HepG2 (cell line): ENCODE measurements around the gene PTH1R. TPM values are rescaled to one million over a fixed set of nuclear protein-coding genes. Genes with fewer than 3 reads are reported as not detected.

ENCODE experiments used
- BHLHE40 ChIP-seq: IDR thresholded peaks from 2 replicates; pipeline ENCODE4 v1.6.1; 2011; ENCODE audit warnings: low read length, improper control_type of control experiment
- BRD4 ChIP-seq: sonication (generic); formaldehyde crosslinking; IDR thresholded peaks from 2 replicates; pipeline ENCODE4 v1.4.0; 2020; ENCODE audit warnings: missing genetic modification reagents
- CEBPB ChIP-seq: IDR thresholded peaks from 2 replicates; pipeline ENCODE4 v1.6.1; 2011; ENCODE audit warnings: low read depth, low read length, improper control_type of control experiment, borderline replicate concordance
- HNRNPL ChIP-seq: fragments of 200-400 bp; formaldehyde crosslinking; IDR thresholded peaks from 2 replicates; pipeline ENCODE4 v1.6.1; 2017; ENCODE audit warnings: mild to moderate bottlenecking, low read depth, low read length
- HOXA7 ChIP-seq: sonication (generic); formaldehyde crosslinking; IDR thresholded peaks from 2 replicates; pipeline ENCODE4 v1.8.1; 2022; ENCODE audit warnings: mild to moderate bottlenecking, missing genetic modification reagents, moderate library complexity
- KLF11 ChIP-seq: IDR thresholded peaks from 2 replicates; pipeline ENCODE4 v1.6.1; 2016; ENCODE audit warnings: missing compliant biosample characterization
- NR2F1 ChIP-seq, 2 experiments: fragments of 450-650 bp in 1 of 2; formaldehyde crosslinking in 1 of 2; IDR thresholded peaks; 2 replicates each; pipeline versions ENCODE4 v1.5.0 to v1.6.1; 2016 to 2020; ENCODE audit warnings: mild to moderate bottlenecking in 1 of 2, missing compliant biosample characterization in 1 of 2, missing genetic modification reagents in 1 of 2, moderate library complexity in 1 of 2
- RFX3 ChIP-seq: IDR thresholded peaks from 2 replicates; pipeline ENCODE4 v1.6.1; 2016; ENCODE audit warnings: missing biosample characterization, missing genetic modification reagents
- TEAD3 ChIP-seq: optimal IDR thresholded peaks from 2 replicates; pipeline ENCODE3; 2016; ENCODE audit warnings: borderline replicate concordance
- ZBTB7A ChIP-seq: sonication (generic); formaldehyde crosslinking; IDR thresholded peaks from 2 replicates; pipeline ENCODE4 v1.8.0; 2022; ENCODE audit warnings: mild to moderate bottlenecking, missing genetic modification reagents
- ZNF17 ChIP-seq: sonication (generic); formaldehyde crosslinking; IDR thresholded peaks from 2 replicates; pipeline ENCODE4 v1.5.0; 2020; ENCODE audit warnings: mild to moderate bottlenecking, missing genetic modification reagents
- ZNF205 ChIP-seq: IDR thresholded peaks from 2 replicates; pipeline ENCODE4 v1.6.1; 2018; ENCODE audit warnings: missing biosample characterization, missing genetic modification reagents
- ZNF484 ChIP-seq: sonication (generic); formaldehyde crosslinking; IDR thresholded peaks from 2 replicates; pipeline ENCODE4 v1.5.1; 2020; ENCODE audit warnings: mild to moderate bottlenecking, low read depth, missing genetic modification reagents, borderline replicate concordance
- ZNF530 ChIP-seq: sonication (generic); formaldehyde crosslinking; IDR thresholded peaks from 2 replicates; pipeline ENCODE4 v1.5.0; 2020; ENCODE audit warnings: low read depth, mild to moderate bottlenecking, missing genetic modification reagents
- ZNF652 ChIP-seq: IDR thresholded peaks from 2 replicates; pipeline ENCODE4 v1.6.1; 2016; ENCODE audit warnings: low read depth, borderline replicate concordance
- ZNF879 ChIP-seq: sonication (generic); formaldehyde crosslinking; IDR thresholded peaks from 2 replicates; pipeline ENCODE4 v1.8.1; 2023; ENCODE audit warnings: missing genetic modification reagents
- ZSCAN29 ChIP-seq: sonication (generic); formaldehyde crosslinking; conservative IDR thresholded peaks from 2 replicates; pipeline ENCODE4 v1.4.0; 2020; ENCODE audit warnings: mild to moderate bottlenecking, missing genetic modification reagents
- polyA plus RNA-seq, 8 experiments: library from polyadenylated mRNA; depleted of rRNA in 3 of 8; stranded (reverse) in 7 of 8; unstranded in 1 of 8; fragments of >200 nt; fragmentation: Illumina TruSeq in 4 of 8; extraction: Trizol in 4 of 8; gene quantifications; 2 replicates each; pipeline versions ENCODE4 v1.2.1 to v1.2.3, GENCODE V29; 2011 to 2016; ENCODE audit warnings: low read depth in 4 of 8, missing spikeins in 1 of 8, mixed read lengths in 1 of 8; ENCODE audit not compliant: insufficient read depth in 1 of 8
- total RNA-seq, 5 experiments: library from RNA; depleted of rRNA; stranded (reverse); fragments of >200 nt; fragmentation: Illumina TruSeq; extraction: Trizol; gene quantifications; 2 replicates each; pipeline ENCODE4 v1.2.3, GENCODE V29; 2016; ENCODE audit warnings: low read depth in 1 of 5
- TF ChIP-seq, protein P1 (sequence below): sonication (generic); formaldehyde crosslinking; conservative IDR thresholded peaks from 2 replicates; pipeline ENCODE4 v1.8.0; 2022; ENCODE audit warnings: missing genetic modification reagents
- TF ChIP-seq, protein P2 (sequence below): sonication (generic); formaldehyde crosslinking; IDR thresholded peaks from 2 replicates; pipeline ENCODE4 v1.8.0; 2022; ENCODE audit warnings: mild to moderate bottlenecking, missing genetic modification reagents, borderline replicate concordance
- TF ChIP-seq, protein P3 (sequence below): sonication (generic); formaldehyde crosslinking; IDR thresholded peaks from 2 replicates; pipeline ENCODE4 v1.4.0; 2020; ENCODE audit warnings: low read depth, missing genetic modification reagents

PTH1R gene
- total and polyA plus RNA-seq, 2 of the 13 experiments (the other 11 are each of a cell fraction or from before 2014, with no cell fraction given), result not detected

DNA sequence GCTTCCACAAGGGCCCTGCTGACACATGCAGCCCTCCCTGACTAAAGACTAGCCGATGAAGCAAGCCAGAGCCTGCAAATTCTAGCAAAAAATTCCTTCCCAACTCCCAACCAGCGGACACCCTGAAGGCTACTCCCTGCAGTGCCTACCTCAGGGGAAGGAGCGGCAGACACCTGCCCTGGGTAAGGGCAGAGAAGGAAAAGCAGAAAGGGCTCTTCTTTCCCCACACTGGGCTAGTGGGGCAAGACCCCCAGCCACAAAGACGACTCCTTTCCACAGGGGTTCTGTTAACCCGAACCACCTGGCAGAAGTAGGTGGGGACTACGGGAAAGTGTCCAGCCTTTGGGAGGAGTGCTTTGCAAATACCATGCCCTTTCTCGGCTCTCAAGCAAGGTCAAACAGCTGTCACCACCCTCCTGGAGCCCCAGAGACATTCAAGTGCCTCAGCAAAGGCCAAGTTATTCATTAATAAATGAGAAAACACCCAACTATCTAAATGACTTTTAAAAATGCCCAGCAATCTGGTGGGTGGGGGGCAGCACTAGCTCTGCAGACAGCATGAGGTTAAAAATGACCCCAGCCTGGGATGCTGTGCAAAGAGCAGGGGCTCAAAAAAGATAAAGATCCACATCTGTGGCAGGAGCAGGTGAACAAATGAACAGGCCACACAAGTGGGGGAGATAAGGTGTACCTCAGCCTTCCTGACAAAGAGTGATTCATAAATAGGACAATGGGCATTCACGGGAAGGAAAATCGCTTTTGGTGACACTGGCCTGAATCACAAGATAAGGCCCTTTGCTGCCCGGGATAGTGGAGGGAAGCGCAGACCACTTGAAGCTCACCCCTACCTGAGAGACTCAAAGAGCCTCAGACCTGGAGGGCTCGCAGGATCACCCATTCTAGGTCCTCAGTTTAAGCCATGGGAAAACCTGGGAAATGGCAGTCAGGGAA lies 66.0 kb downstream of the PTH1R start (continued):
- TF ChIP-seq, protein P1, sequence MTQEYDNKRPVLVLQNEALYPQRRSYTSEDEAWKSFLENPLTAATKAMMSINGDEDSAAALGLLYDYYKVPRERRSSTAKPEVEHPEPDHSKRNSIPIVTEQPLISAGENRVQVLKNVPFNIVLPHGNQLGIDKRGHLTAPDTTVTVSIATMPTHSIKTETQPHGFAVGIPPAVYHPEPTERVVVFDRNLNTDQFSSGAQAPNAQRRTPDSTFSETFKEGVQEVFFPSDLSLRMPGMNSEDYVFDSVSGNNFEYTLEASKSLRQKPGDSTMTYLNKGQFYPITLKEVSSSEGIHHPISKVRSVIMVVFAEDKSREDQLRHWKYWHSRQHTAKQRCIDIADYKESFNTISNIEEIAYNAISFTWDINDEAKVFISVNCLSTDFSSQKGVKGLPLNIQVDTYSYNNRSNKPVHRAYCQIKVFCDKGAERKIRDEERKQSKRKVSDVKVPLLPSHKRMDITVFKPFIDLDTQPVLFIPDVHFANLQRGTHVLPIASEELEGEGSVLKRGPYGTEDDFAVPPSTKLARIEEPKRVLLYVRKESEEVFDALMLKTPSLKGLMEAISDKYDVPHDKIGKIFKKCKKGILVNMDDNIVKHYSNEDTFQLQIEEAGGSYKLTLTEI (CRISPR knock-in tag), result no peak
- TF ChIP-seq BHLHE40 (peak; percentile 44; the same call in 1 of the 2 replicates), ZNF17 (CRISPR knock-in tag) (no peak), TEAD3 (CRISPR knock-in tag) (peak; percentile 82), ZBTB7A (CRISPR knock-in tag) (peak; percentile 67), ZSCAN29 (CRISPR knock-in tag) (0 out of 2 replicates have a peak, but pooled peaks have one; percentile 65), HNRNPL (peak; percentile 80), ZNF530 (no peak), ZNF879 (CRISPR knock-in tag) (no peak), CEBPB (no peak), KLF11 (CRISPR knock-in tag) (no peak), RFX3 (CRISPR knock-in tag) (no peak), NR2F1 (CRISPR knock-in tag; IDR thresholded peaks at IDR 0.05) (no peak), HOXA7 (CRISPR knock-in tag) (no peak), BRD4 (no peak), ZNF652 (CRISPR knock-in tag) (peak; percentile 70), ZNF484 (CRISPR knock-in tag) (no peak), ZNF205 (CRISPR knock-in tag) (0 out of 2 replicates have a peak, but pooled peaks have one; percentile 24)
- TF ChIP-seq, protein P2, sequence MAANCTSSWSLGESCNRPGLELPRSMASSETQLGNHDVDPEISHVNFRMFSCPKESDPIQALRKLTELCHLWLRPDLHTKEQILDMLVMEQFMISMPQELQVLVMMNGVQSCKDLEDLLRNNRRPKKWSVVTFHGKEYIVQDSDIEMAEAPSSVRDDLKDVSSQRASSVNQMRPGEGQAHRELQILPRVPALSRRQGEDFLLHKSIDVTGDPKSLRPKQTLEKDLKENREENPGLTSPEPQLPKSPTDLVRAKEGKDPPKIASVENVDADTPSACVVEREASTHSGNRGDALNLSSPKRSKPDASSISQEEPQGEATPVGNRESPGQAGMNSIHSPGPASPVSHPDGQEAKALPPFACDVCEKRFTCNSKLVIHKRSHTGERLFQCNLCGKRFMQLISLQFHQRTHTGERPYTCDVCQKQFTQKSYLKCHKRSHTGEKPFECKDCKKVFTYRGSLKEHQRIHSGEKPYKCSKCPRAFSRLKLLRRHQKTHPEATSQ (CRISPR knock-in tag), result no peak; the same call in 1 of the 2 replicates
- TF ChIP-seq, protein P3, sequence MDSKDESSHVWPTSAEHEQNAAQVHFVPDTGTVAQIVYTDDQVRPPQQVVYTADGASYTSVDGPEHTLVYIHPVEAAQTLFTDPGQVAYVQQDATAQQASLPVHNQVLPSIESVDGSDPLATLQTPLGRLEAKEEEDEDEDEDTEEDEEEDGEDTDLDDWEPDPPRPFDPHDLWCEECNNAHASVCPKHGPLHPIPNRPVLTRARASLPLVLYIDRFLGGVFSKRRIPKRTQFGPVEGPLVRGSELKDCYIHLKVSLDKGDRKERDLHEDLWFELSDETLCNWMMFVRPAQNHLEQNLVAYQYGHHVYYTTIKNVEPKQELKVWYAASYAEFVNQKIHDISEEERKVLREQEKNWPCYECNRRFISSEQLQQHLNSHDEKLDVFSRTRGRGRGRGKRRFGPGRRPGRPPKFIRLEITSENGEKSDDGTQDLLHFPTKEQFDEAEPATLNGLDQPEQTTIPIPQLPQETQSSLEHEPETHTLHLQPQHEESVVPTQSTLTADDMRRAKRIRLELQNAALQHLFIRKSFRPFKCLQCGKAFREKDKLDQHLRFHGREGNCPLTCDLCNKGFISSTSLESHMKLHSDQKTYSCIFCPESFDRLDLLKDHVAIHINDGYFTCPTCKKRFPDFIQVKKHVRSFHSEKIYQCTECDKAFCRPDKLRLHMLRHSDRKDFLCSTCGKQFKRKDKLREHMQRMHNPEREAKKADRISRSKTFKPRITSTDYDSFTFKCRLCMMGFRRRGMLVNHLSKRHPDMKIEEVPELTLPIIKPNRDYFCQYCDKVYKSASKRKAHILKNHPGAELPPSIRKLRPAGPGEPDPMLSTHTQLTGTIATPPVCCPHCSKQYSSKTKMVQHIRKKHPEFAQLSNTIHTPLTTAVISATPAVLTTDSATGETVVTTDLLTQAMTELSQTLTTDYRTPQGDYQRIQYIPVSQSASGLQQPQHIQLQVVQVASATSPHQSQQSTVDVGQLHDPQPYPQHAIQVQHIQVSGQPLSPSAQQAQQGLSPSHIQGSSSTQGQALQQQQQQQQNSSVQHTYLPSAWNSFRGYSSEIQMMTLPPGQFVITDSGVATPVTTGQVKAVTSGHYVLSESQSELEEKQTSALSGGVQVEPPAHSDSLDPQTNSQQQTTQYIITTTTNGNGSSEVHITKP (CRISPR knock-in tag), result 0 out of 2 replicates have a peak, but pooled peaks have one; percentile 61
